Measurements from ENCODE around the gene C5.
A peak's percentile ranks its signal among the peaks of the same experiment; 100 is the strongest.

Gene C5

DNA sequence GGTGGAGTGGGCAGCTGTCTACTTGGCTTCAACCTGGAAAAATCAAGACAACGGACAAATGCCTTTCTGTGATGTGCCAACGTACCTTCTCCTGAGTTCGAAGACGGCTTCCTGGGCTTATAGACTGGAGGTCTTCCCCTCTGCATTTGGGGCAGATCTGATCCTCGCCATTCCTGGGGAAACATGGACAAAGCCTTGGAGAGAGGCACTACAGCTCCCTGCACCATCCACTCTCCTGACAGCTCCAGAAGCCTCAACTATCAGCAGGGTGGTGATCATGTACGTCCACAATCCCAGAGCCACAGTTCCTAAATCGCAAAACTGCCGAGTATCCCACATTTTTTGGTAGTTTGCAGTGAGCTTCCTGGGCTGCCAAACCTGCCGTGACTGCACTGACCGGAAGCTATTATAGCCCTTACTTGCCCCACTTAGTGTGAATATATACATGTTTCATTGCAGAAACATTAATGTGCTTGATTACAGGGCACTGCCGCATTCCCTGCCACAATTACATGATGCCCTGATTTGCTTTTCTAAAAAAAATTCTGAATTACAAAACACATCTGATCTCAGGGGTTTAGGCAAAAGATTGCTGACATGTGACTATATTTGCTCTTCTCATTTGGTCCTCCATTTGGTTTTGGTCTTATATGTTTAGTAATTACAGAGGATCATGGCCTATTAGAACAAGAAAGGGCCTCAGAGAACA lies 126.3 kb downstream of the C5 start:
- DNase-seq = no peak

DNA sequence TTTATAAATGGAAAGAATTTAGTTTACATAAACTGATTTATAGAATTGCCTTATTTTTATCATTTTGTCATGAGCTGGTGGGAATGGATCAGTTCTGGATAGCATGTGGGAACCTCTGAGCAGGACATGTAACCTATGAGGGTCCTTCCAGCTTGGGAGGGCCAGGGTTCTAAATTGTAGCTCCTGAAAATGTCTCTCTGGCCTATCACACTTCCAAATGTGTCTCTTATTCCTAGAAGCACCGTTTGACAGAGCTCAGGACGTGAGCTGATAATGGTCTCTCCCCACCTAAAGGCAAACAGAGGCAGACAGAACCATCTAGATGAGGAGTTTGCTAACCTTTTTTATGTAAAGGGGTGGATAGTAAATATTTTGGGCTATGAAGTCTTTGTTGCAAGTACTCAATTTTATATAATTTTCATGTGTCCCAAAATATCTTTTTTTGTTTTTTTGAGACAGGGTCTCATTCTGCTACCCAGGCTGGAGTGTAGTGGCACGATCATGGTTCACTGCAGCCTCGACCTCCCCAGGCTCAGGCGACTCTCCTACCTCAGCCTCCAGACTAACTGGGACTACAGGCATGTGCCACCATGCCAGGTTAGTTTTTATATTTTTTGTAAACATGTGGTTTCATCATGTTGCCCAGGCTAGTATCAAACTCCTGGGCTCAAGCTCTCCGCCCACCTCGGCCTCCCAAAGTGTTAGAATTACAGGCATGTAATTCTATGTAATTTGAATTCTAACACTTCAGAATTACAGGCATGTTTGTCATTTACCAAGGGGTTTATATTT lies 127.5 kb downstream of the C5 start:
- DNase-seq = no peak

DNA sequence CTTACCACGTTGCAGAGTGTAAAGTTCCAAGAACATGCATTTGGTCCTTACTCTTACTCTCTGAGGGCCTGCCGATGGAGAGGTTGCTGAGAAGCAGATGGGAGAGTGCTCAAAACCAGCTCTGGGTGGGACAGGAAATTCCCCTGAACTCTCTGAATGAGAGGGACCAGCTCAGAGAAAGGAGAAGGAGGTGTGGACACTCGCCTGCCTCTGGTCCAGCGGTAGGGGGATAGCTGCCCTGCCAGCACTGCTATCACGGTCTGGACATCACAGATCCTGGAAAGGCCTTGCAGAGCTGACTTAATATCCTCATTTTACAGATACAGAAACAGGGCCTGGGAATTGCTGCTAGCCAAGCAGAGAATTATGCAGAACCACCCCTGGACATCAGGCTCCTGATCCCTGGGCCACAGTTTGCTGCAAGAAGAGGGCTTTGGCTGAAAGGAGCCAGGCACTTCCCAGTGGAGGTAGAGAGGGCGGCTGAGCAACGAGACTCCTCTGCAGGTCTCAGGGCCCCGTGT lies 128.4 kb downstream of the C5 start:
- no peak for DNase-seq

DNA sequence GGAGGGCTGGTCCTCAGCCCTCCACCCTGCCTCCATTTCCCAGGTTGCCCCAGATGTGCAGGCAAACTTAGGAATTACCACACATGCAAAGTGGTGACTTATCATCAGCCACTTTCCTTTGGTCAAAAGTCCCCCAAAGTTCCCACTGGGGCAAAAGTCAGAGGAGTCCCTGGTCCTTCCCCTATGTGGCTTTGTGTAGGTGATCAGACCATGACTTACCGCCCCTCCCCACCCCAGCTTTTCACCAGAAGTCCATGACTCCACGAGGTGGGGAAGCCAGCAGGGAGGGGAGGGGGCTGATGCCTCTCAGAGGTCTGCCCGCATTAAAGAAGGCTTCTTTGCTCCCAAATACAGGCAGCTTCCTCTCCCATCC lies 129.3 kb downstream of the C5 start:
- DNase-seq = no peak

DNA sequence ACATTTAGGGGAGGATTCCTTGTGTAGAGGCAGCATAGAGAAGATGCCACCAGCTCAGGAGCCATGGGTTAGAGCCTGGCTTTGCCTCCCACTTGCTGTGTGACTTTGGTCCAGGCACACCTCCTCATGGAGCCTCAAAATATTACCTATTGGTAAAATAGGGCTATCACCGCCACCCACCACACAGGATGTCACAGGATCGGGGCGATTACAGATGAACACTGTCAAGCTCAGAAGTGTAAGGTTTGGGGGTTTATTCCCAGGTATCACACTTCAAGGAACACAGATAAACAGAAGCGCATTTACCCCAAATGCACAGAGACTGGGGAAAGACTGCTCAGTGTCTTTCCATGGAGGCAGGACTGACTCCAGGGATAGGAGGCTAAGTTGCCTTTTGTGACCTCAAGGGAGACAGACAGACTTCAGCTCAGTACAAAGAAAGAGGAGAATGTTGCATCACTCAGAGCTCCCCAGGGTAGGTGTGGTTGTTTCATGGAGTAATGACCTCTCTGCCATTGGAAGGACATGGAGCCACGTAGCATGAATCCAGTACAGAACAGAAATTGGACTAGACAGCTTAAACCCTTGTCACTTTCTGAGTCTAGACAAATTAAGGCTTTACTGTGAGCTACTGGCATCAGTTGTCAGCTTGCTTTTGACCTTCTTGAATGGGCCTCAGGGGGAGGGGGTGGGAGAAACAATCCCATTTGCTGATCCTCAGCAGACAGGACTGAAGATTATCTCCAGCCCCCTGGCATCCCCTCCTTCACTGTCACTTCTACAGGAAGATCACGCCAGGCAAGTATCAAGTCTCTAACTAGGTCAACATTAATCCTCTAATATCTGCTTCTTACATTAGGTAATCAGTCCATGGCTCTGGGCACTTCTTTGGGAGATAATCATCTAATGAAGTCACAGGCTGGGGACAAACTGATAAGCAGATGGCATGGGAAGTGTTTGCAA lies 130.0 kb downstream of the C5 start:
- peak in 1 of 5 experiments; percentile 63 for DNase-seq

DNA sequence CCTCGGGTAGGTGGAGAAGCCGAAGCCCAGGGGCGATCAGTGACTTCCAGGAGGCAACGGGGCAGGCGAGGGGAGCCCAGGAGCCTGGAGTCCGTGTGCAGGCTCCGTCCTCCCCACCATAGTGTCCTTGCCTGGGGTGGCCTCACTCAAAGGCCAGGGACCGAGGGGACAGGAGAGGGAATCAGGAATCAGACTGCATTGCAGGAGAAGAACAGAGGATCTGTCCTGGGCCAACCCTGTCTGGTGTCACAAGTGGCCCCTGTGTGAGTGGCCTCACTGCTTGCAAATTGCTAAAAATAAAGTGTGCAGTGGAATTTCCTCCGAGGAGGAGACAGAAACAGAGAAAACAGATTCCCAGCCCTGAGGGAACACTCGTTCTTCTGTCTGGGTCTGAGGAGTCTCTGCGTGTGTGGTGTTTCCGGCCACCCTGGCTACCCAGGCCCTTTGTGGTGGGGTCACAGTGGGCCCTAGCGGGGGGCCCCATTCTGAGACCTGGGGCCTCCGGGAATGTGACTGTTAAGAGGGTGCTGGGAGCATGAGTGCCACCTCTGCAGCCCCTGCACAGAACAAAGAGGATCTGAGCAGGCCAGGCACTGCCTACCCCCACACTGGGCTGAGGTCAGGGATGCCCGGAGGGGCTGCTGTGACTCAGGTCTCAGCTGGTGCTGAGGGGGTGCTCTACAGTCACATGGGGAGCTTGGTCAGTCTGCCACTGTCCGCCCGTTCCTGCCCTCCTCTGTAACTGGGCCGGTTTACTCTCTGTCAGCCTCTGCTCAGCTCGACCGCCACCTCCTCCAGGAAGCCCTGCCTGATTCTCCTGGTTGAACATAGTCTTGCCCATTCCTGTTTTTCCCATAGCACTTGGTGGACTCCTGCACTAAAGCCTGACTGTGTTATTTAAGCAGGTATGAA lies 130.9 kb downstream of the C5 start:
- DNase-seq = no peak

DNA sequence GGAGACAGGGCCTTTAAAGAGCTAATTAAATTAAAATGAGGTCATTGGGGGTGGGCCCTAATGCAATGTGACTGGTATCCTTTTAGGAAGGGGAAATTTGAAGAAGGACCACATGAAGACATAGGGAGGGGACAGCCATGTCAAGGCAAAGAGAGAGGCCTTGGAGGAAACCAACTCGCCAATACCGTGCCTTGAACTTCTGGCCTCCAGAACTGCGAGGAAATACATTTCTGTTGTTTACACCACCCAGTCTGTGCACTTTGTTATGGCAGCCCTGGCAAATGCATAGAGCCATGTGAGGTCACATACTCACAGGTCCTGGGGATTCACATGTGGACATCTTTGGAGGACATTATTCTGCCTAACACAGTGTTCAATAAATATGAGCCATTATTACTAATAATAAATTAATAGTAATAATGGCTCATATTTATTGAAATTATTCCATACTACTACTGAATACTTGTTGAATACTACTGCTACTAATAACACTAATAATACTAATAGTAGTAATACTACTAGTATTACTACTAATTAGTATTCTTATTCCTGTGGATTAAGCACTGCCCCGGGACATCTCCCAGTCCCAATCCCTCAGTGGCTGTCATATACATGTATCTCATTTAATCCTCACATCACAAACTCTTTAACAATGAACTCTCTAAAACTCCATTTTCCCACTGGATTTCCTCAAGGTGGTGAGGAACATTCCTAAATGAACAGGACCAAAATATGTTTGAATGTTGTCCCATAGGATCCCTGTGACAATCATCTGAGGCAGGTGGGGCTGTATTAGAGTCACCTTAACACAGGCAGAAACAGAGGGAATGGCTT lies 131.9 kb downstream of the C5 start:
- DNase-seq = no peak

DNA sequence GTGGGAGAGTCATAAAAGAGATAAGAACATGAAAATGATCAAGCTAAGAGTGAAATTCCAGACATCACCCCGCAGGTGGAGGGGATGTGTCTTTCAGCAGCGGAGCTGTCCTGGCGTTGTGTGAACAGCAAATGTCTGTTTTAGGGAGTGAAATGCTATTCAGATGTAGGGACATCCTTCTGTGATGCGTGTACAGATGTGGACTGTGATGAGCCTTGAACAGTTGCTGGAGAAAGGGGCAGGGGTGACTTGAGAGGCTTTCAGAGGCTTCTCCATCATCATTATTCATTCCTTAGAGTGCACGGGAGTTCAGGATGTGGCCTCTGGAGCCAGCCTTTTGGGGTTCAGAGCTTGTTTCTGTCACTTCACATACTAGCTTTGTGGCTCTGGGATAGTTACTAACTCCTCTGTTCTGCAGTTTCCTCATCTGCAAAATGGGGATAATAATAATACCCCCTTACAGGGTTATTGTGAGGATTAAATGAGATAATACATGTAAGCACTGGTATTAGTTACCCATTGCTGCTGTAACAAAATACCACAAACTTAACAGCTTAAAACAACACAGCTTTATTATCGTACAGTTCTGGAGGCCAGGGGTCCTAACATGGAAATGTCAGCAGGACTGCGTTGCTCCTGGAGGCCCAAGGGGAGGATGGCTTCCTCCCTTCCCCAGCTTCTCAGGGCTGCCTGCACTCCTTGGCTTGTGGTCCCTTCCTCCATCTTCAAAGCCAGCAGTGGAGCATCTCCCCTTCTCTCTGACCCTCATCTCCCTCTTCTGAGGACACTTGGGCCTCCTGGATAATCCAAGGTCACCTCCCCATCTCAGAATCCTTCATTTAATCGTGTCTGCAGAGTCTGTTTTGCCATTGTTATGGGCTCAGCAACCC lies 132.8 kb downstream of the C5 start:
- DNase-seq = no peak

DNA sequence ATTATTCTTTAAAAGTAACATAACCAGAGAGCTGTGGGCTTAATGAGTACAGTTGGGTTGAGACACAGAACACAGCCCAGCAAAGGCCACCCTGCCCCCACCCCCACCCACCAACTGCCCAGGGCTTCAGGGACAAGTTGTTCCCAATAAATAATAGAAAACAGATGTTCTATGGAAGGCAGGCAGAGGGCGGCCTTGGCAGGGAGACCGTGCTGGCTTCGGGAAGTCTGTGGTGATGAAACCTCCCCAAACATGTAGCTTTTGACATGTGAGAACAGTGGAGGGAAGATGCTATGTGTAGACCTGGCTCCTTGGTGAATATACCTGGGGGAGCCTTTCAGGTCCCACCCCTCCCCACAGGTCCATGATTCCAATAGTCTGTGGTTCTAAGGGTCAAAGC lies 133.5 kb downstream of the C5 start:
- DNase-seq = no peak

DNA sequence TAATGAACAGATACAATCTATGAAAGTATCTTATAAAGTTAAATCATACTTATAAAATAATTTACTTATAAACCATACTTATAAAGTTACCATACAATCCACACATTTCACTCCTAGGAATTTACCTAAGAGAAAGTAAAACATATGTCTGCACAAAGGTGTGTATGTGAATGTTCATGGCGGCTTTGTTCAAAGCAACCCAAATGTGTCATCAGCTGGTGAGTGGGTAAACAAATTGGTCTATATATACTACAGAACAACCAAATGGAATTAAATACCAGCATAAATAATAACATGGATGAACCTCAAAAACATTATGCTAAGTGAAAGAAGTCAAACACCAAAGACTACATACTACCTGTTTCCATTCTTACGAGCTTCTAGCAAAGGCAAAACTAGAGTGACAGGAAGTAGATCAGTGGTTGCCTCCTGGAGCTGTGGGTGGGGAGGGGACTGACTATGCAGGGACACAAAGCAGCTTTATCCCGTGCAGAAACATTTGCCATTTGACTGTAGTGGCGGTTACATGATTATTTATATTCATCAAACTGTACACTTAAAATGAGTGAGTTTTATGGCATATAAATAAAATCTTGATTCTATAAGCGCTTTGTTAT lies 134.1 kb downstream of the C5 start:
- DNase-seq = peak in 3 of 5 experiments; percentile 38 to 82 (median 45)

DNA sequence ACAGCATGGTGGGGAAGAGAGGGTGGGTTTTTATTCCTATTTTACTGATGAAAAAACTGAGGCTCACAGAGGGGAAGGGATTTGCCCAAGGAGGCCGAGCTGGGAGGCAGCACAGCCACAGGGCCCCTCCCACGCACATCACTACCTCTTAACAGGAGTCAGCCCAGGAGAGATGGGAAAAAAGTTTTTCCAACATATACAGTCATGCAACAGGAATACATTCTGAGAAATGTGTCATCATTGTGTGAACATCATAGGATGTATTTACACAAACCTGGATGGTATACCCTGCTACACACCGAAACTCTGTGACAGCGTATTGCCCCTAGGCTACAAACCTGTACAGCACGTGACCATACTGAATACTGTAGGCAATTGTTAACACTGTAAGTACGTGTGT lies 135.1 kb downstream of the C5 start:
- no peak for DNase-seq

DNA sequence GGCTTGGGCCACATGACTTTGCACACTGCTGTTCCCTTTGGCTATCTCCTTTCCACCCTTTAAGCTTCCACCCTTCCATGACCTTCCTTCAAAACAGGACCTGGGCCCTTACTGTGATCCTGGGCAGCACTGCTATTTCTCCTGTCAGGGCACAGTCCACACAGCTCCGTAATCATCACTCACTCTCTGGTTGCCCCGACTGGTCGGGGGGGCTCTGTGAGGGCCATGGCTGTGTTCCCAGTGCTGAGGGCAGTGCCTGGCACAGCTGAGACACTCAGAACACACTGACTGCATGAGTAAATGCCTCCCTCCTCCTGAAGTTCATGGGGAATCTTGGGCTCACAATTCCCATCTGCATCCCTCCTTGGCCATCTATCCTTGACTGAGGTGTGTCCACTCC lies 135.7 kb downstream of the C5 start:
- DNase-seq = no peak

DNA sequence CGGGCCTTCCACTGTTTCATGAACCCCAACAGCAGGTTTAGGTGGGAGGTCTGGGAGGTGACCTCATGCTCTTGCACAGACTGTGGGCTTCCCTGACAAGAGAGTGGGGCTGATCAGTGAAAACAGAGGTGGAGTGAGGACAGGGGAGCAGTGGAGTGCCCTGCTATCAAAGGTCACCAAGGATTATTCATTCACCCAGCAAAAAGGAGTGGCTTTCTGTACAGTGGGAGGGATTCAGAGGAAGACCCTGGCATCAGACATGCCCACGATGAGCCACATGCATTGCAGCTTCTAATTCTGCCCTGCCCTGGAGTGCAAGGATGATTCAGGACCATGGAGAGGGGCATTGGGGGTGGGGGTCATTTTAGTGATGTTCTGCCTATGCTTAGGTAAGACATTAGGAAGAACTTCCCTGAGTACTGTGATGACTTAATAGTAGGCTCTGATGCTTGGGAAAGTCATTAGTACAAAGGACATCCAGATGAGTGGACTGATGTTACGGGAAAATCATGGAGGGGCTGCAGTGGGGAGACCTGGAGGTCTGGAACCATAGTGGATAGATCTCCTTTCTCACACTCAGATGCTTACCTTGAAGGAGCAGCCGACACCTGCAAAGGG lies 136.3 kb downstream of the C5 start:
- DNase-seq = no peak

DNA sequence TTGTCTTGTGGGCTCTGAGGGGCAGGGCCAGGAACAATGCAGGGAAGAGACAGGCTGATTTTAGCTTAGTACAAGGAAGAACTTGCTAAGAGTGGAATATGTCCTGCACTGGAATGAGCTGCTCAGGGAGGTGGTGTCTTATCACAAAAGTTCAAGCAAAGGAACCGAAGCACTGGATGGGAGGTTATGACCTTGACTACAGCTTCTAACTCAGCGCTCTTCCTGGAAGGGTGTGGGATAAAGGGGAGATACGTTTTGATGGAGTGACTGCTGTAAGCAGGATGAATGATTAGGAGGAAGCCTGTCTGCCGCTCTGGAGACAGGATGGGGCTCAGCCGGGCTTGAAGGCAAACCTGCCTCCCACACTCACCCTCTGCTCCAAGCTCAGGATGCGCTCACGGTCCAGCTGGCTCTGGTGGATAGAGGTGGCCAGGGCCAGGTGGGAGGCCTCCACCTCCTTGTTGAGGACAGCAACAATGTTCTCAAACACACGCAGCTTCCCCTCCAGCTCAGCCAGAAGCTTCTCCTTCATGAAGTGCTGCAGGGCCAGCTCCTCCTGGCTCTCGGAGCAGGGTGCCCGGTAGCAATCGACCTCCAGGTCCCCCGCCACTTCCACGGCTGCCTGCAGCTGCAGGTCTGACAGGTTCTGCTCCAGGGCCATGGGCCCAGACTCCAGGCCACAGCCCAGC lies 137.0 kb downstream of the C5 start:
- no peak for DNase-seq

DNA sequence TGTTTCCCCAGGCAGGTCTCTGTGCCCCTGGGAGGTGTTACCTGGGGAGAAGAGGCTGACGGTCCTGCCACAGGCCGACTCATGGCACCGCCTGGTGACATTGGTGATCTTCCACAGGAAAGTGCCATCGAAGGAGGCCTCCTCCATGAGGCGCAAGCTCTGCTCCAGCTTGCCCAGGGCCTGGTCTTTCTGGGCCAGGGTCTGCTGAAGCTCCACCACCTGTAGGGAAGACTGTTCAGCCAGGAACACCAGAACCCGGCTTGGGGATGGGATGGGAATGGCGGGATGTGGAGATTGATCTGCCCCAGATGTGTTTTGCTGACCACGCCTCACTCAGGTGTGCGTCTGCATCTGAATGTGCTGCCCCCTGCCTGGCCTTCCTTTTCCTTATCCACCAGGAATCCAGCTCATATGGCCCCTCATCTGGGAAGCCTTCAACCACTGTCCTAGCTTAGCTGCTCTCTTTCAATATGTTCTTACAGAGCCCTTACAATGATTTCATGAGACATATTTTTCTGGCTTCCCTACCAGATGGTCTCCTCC lies 138.7 kb downstream of the C5 start:
- DNase-seq = no peak

DNA sequence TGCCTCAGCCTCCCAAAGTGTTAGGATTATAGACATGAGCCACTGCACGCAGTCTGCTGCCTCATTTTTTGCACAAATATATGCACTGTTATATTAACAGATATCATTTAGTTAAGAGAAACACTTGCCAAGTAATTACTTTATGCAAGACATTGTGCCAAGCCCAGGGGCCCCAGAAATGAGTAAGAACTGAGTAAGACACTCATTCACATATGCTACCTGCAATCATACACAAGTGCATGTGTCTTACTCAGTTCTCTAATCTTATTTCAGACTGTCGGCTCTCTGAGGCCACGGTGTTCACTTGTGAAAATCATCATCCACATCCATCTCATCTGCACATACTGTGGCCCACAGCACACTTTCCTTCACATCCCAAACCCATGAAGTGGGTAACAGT lies 139.4 kb downstream of the C5 start:
- DNase-seq = no peak

DNA sequence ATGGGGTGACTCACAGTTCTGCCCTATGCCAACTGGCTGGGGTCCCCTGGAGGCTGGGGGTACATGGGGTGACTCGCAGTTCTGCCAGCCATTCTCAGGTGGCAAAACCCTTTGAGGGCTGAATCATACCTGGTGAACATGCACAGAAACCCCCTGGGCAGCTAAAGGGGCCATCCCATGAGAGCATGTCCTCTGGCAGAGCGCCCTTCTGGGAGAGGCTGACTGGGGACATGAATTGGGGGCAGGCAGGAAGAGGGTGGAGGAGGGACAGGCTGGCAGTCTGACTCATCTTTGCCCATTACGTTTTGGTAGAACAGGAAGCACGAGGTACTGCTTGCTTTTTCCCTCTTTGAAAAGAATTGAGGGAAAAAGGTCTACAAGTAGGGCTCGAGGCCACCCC lies 140.2 kb downstream of the C5 start:
- peak in 3 of 5 experiments; percentile 38 to 56 (median 55) for DNase-seq
